GM23338 (cell line): Measurements from ENCODE around the gene KCNMB1. TPM values are rescaled to one million over a fixed set of nuclear protein-coding genes. Genes with fewer than 3 reads are reported as not detected.
A peak's percentile ranks its signal among the peaks of the same experiment; 100 is the strongest.

ENCODE experiments used
- ATAC-seq: fragments of 200-7000 bp; cut with Tn5 transposase; 3 replicates; pipeline ENCODE4 v1.9.1; 2020
- DNase-seq: peaks from one replicate; pipeline ENCODE4 v3.0.0-alpha.2; 2015; ENCODE audit warnings: low spot score
- H2AFZ ChIP-seq: fragments of 200-600 bp; sonication (generic); 2 replicates; pipeline ENCODE4 v1.8.0; 2016; ENCODE audit warnings: antibody characterized with exemption, mild to moderate bottlenecking, moderate library complexity
- H3F3A ChIP-seq: fragments of 200-600 bp; sonication (generic); replicated peaks from 2 replicates; pipeline ENCODE4 v1.8.0; 2017; ENCODE audit warnings: antibody characterized with exemption, mixed run types, low read depth
- H3K27ac ChIP-seq: fragments of 200-600 bp; sonication (generic); 2 replicates; pipeline ENCODE4 v1.6.1; 2016; ENCODE audit warnings: low read depth
- H3K27me3 ChIP-seq: fragments of 200-600 bp; sonication (generic); 2 replicates; pipeline ENCODE4 v1.8.0; 2016; ENCODE audit warnings: mild to moderate bottlenecking, mixed run types, moderate library complexity; ENCODE audit not compliant: insufficient read depth
- H3K36me3 ChIP-seq: fragments of 200-600 bp; sonication (generic); 2 replicates; pipeline ENCODE4 v1.8.0; 2016; ENCODE audit warnings: mild to moderate bottlenecking; ENCODE audit not compliant: insufficient read depth
- H3K4me1 ChIP-seq: fragments of 200-600 bp; sonication (generic); 2 replicates; pipeline ENCODE4 v1.8.0; 2016; ENCODE audit warnings: mild to moderate bottlenecking, moderate library complexity; ENCODE audit not compliant: insufficient read depth
- H3K4me2 ChIP-seq: fragments of 200-600 bp; sonication (generic); 2 replicates; pipeline ENCODE4 v1.7.1; 2017; ENCODE audit warnings: mixed run types
- H3K4me3 ChIP-seq: fragments of 200-600 bp; sonication (generic); 2 replicates; pipeline ENCODE4 v1.6.1; 2016; ENCODE audit warnings: mixed run types
- H3K79me2 ChIP-seq: fragments of 200-600 bp; sonication (generic); replicated peaks from 2 replicates; pipeline ENCODE4 v1.8.0; 2017; ENCODE audit warnings: mild to moderate bottlenecking; ENCODE audit not compliant: insufficient read depth
- H3K9me2 ChIP-seq: fragments of 200-600 bp; sonication (generic); 2 replicates; pipeline ENCODE4 v1.8.0; 2017; ENCODE audit not compliant: insufficient read depth
- H4K20me1 ChIP-seq: fragments of 200-600 bp; sonication (generic); replicated peaks from 2 replicates; pipeline ENCODE4 v1.8.0; 2017; ENCODE audit warnings: mild to moderate bottlenecking; ENCODE audit not compliant: insufficient read depth
- H3K27ac Mint-ChIP-seq: 2 replicates; pipeline ENCODE4 v1.8.0; 2020; ENCODE audit warnings: inconsistent platforms, mild to moderate bottlenecking, moderate library complexity, mixed read lengths
- H3K27me3 Mint-ChIP-seq: 3 replicates; pipeline ENCODE4 v1.8.0; 2022; ENCODE audit warnings: low read depth, mild to moderate bottlenecking, moderate library complexity, mixed read lengths, inconsistent platforms; ENCODE audit not compliant: insufficient read depth, poor library complexity
- H3K36me3 Mint-ChIP-seq: 3 replicates; pipeline ENCODE4 v1.8.0; 2021; ENCODE audit warnings: low read depth, mild to moderate bottlenecking, inconsistent platforms, moderate library complexity, mixed read lengths
- H3K4me1 Mint-ChIP-seq: 3 replicates; pipeline ENCODE4 v1.8.0; 2020; ENCODE audit warnings: mild to moderate bottlenecking, inconsistent platforms, mixed read lengths
- H3K4me3 Mint-ChIP-seq: 3 replicates; pipeline ENCODE4 v1.8.0; 2021; ENCODE audit warnings: moderate library complexity, mild to moderate bottlenecking, inconsistent platforms, mixed read lengths
- H3K9me3 Mint-ChIP-seq: 3 replicates; pipeline ENCODE4 v1.8.0; 2020; ENCODE audit warnings: moderate library complexity, mild to moderate bottlenecking, inconsistent platforms, mixed read lengths
- CREB1 ChIP-seq: fragments of 250-450 bp; sonication (Bioruptor Pico); IDR thresholded peaks from 2 replicates; pipeline ENCODE4 v1.5.0; 2020; ENCODE audit warnings: low read depth, mild to moderate bottlenecking, moderate library complexity
- NANOG ChIP-seq: IDR thresholded peaks from 2 replicates; pipeline ENCODE4 v1.6.1; 2016; ENCODE audit warnings: antibody characterized with exemption, borderline replicate concordance
- ZNF114 ChIP-seq: fragments of 250-450 bp; sonication (Bioruptor Pico); IDR thresholded peaks from 2 replicates; pipeline ENCODE4 v1.5.0; 2020; ENCODE audit warnings: mild to moderate bottlenecking, moderate library complexity
- ZNF331 ChIP-seq: fragments of 250-450 bp; sonication (Bioruptor Pico); IDR thresholded peaks from 2 replicates; pipeline ENCODE4 v1.5.0; 2020; ENCODE audit warnings: low read depth, mild to moderate bottlenecking, moderate library complexity
- polyA plus RNA-seq: library from polyadenylated mRNA; unstranded; fragments of >200 nt; fragmentation: Nextera tagmentation; extraction: Ambion mirVana; gene quantifications from 2 replicates; pipeline ENCODE4 v1.2.1, GENCODE V29; 2016
- total RNA-seq: library from RNA; depleted of rRNA; stranded (reverse); fragments of >200 nt; shearing (Covaris generic); gene quantifications from 2 replicates; pipeline ENCODE4 v1.2.3, GENCODE V29; 2014
- TF ChIP-seq, protein P1 (sequence below): fragments of 250-450 bp; sonication (Bioruptor Pico); IDR thresholded peaks from 2 replicates; pipeline ENCODE4 v1.5.0; 2020; ENCODE audit warnings: mild to moderate bottlenecking, moderate library complexity
- TF ChIP-seq, protein P2 (sequence below): IDR thresholded peaks from 2 replicates; pipeline ENCODE4 v1.6.1; 2016; ENCODE audit warnings: antibody characterized with exemption
- TF ChIP-seq, protein P3 (sequence below), 2 experiments: fragments of 200-600 bp in 1 of 2; sonication (generic) in 1 of 2; conservative IDR thresholded peaks; 2 replicates each; pipeline versions ENCODE4 v1.5.1 to v1.6.1; 2016 to 2017; ENCODE audit warnings: antibody characterized with exemption in 2 of 2, low read depth in 2 of 2, mild to moderate bottlenecking in 2 of 2, moderate library complexity in 1 of 2

The KCNMB1 gene
- total and polyA plus RNA-seq, 2 experiments from 2014 or later, result 0.17 to 0.19 TPM

DNA sequence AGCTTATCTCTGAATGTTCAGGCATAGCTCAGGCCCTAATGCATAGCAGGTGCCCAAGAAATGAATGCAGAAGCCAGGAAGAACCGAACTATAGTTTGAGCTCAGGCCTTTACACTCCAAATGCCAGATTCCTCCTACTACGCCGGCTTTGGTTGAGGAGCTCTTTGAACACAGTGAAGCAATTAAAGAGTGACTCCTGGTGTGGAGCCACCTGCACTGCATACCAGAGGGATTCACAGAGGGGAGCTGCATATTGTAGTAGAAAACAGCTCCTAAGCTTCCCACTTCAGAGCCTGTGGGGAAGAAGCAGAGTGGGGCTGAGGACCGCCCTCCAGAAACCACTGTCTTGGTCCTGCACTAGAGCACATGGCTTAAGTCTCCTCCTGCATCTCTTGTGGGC lies 14.5 kb upstream of the KCNMB1 start:
- H3K4me2 ChIP-seq, result no peak overlapping the region
- H3K9me2 ChIP-seq, result peaks cover 7% of the 10 kb centered on the region; the same call in 1 of the 2 replicates
- H3K4me1 ChIP-seq, result peaks cover 21% of the 10 kb centered on the region
- no peak for TF ChIP-seq ZNF331 (CRISPR knock-in tag)
- TF ChIP-seq, protein P1, sequence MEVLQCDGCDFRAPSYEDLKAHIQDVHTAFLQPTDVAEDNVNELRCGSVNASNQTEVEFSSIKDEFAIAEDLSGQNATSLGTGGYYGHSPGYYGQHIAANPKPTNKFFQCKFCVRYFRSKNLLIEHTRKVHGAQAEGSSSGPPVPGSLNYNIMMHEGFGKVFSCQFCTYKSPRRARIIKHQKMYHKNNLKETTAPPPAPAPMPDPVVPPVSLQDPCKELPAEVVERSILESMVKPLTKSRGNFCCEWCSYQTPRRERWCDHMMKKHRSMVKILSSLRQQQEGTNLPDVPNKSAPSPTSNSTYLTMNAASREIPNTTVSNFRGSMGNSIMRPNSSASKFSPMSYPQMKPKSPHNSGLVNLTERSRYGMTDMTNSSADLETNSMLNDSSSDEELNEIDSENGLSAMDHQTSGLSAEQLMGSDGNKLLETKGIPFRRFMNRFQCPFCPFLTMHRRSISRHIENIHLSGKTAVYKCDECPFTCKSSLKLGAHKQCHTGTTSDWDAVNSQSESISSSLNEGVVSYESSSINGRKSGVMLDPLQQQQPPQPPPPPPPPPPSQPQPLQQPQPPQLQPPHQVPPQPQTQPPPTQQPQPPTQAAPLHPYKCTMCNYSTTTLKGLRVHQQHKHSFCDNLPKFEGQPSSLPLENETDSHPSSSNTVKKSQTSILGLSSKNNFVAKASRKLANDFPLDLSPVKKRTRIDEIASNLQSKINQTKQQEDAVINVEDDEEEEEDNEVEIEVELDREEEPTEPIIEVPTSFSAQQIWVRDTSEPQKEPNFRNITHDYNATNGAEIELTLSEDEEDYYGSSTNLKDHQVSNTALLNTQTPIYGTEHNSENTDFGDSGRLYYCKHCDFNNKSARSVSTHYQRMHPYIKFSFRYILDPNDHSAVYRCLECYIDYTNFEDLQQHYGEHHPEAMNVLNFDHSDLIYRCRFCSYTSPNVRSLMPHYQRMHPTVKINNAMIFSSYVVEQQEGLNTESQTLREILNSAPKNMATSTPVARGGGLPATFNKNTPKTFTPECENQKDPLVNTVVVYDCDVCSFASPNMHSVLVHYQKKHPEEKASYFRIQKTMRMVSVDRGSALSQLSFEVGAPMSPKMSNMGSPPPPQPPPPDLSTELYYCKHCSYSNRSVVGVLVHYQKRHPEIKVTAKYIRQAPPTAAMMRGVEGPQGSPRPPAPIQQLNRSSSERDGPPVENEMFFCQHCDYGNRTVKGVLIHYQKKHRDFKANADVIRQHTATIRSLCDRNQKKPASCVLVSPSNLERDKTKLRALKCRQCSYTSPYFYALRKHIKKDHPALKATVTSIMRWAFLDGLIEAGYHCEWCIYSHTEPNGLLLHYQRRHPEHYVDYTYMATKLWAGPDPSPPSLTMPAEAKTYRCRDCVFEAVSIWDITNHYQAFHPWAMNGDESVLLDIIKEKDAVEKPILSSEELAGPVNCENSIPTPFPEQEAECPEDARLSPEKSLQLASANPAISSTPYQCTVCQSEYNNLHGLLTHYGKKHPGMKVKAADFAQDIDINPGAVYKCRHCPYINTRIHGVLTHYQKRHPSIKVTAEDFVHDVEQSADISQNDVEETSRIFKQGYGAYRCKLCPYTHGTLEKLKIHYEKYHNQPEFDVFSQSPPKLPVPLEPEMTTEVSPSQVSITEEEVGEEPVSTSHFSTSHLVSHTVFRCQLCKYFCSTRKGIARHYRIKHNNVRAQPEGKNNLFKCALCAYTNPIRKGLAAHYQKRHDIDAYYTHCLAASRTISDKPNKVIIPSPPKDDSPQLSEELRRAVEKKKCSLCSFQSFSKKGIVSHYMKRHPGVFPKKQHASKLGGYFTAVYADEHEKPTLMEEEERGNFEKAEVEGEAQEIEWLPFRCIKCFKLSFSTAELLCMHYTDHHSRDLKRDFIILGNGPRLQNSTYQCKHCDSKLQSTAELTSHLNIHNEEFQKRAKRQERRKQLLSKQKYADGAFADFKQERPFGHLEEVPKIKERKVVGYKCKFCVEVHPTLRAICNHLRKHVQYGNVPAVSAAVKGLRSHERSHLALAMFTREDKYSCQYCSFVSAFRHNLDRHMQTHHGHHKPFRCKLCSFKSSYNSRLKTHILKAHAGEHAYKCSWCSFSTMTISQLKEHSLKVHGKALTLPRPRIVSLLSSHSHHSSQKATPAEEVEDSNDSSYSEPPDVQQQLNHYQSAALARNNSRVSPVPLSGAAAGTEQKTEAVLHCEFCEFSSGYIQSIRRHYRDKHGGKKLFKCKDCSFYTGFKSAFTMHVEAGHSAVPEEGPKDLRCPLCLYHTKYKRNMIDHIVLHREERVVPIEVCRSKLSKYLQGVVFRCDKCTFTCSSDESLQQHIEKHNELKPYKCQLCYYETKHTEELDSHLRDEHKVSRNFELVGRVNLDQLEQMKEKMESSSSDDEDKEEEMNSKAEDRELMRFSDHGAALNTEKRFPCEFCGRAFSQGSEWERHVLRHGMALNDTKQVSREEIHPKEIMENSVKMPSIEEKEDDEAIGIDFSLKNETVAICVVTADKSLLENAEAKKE (CRISPR knock-in tag), result peak; percentile 86
- no peak for TF ChIP-seq ZNF114 (CRISPR knock-in tag)
- TF ChIP-seq CREB1, result no peak
- TF ChIP-seq, protein P2, sequence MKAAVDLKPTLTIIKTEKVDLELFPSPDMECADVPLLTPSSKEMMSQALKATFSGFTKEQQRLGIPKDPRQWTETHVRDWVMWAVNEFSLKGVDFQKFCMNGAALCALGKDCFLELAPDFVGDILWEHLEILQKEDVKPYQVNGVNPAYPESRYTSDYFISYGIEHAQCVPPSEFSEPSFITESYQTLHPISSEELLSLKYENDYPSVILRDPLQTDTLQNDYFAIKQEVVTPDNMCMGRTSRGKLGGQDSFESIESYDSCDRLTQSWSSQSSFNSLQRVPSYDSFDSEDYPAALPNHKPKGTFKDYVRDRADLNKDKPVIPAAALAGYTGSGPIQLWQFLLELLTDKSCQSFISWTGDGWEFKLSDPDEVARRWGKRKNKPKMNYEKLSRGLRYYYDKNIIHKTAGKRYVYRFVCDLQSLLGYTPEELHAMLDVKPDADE, result no peak
- TF ChIP-seq, protein P3, sequence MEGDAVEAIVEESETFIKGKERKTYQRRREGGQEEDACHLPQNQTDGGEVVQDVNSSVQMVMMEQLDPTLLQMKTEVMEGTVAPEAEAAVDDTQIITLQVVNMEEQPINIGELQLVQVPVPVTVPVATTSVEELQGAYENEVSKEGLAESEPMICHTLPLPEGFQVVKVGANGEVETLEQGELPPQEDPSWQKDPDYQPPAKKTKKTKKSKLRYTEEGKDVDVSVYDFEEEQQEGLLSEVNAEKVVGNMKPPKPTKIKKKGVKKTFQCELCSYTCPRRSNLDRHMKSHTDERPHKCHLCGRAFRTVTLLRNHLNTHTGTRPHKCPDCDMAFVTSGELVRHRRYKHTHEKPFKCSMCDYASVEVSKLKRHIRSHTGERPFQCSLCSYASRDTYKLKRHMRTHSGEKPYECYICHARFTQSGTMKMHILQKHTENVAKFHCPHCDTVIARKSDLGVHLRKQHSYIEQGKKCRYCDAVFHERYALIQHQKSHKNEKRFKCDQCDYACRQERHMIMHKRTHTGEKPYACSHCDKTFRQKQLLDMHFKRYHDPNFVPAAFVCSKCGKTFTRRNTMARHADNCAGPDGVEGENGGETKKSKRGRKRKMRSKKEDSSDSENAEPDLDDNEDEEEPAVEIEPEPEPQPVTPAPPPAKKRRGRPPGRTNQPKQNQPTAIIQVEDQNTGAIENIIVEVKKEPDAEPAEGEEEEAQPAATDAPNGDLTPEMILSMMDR (conservative IDR thresholded peaks at IDR 0.05; ENCODE audit: low read depth in 2 of 2), result peak; percentile 57 to 69
- TF ChIP-seq NANOG, result no peak
- Mint-ChIP-seq H3K27ac (peak overlapping the region; percentile 34; the same call in 1 of the 2 replicates), H3K27me3 (peaks cover 4% of the 10 kb centered on the region), H3K4me1 (peaks cover 29% of the 10 kb centered on the region), H3K9me3 (peaks cover 10% of the 10 kb centered on the region), H3K4me3 (no peak overlapping the region), H3K36me3 (peaks cover 9% of the 10 kb centered on the region; the same call in 2 of the 3 replicates)
- 0 out of 2 replicates have a peak overlapping the region, but pooled peaks have one; percentile 12 for H2AFZ ChIP-seq
- no peaks in the 10 kb centered on the region for H3F3A ChIP-seq
- H3K27ac ChIP-seq, result no peak overlapping the region
- no peaks in the 10 kb centered on the region for H4K20me1 ChIP-seq
- no peak overlapping the region for H3K4me3 ChIP-seq
- H3K36me3 ChIP-seq, result no peaks in the 10 kb centered on the region
- H3K27me3 ChIP-seq, result no peaks in the 10 kb centered on the region
- H3K79me2 ChIP-seq, result no peaks in the 10 kb centered on the region
- peak; percentile 71 for DNase-seq
- ATAC-seq, result peak; percentile 87
